HG03565 (cell line): Measurements from ENCODE around the gene SRP54.
"Not testable (repeated sequence)": the region's sequence is repeated elsewhere in the genome, so short reads cannot be mapped to it uniquely, and the experiment has no call there.

Experiments used
- ATAC-seq: cut with Tn5 transposase; IDR thresholded peaks from one replicate; pipeline ENCODE4 v1.9.1; 2021; ENCODE audit warnings: mild to moderate bottlenecking, moderate library complexity; ENCODE audit not compliant: unreplicated experiment

The SRP54 gene

DNA sequence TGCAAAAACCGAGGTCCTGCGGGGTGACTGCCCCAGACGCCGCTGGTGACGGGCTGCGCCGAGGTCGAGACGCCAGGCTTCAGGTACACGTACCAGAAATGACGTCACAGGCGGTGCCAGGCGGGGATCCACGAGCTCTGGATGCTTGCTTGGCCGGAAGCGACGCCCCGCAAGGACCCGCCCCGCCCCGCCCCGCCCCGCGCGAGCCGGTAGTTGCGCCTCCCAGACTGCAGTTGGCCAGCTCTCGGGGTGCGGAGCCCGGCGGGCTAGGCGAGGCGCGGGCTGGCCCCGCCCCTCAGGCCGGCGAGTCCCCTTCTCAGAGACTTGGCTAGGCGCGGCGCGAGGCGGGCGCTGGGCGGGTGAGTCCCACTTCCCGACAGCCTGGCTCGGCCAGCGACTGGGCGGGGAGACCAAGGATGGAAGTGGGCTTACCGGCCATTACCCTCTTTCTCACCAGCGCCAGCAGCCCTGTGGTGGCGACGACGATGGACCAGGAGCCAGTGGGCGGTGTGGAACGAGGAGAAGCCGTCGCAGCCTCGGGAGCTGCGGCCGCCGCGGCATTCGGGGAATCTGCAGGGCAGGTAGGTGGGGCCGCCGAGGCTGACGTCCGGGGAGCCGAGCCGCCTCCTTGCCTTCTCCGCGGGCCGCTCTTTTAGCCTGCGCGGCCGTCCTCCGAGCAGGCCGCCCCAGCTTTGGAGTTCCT is 63.4 kb downstream of the SRP54 start, which contains the start of gene FAM177A1:
FAM177A1 (plus strand) TSS at position 225 of the 703 bp plus-strand sequence; CDS start at position 417, 192 bp downstream.
- ATAC-seq: peak; percentile 91

DNA sequence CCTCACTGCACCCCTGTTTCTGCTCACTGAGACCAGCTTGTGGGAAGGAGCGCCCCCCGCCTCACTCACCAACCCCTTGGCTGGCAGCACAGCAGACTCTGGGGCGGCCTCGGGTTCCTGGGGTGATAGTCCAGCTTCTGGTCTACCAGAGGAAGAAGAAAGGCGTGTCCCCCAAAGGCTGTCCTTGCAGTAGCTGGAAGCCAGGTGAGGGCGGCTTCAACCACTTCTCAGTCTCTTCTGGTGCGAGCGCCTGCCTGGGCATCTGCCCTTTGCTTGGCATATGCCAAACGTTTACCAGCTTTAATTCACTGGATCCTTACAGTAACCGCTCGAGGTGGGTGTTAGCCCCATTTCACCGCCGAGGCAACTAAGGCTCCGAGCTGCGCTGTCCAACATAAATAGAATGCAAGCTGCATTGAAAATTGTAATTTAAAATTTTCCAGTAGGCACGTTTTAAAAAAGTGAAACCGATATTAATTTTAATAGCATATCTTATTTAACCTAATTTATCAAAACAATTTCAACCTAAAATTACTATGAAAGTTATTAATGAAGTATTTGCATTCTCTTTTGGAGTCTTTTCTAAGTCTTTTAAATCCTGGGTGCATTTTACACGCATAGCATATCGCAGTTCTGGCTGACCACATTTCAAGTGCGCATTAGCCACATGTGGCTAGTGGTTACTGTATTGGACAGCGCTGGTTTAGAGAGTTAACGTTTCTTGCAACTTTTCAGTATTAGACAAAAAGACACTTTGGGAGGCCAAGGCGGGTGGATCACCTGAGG is 64.2 kb downstream of the SRP54 start:
- peak; percentile 9 for ATAC-seq

DNA sequence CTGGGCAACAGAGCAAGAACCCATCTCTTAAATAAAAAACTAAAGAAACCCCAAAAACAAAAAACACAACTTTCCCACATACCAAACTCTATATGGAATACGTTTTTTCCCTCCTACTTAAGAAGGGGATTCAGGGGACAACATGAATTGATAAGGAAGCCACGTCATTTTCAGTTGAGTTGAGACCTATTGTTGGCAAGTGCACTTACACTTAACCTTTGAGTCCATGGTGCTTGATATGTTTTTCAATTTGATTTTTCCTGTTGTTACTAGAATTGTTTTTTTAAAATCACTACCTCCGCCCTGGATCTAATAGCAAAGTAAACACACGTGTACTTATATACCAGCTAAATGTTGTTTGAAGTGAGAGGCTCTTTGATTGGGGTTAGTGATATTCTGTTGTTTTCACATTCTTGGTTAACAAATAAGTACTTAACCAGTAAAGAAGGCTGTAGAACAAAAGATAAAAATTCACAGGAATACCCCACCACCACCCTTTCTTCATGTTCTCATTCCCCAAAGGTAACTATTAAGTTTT is 65.3 kb downstream of the SRP54 start:
- ATAC-seq: no peak

DNA sequence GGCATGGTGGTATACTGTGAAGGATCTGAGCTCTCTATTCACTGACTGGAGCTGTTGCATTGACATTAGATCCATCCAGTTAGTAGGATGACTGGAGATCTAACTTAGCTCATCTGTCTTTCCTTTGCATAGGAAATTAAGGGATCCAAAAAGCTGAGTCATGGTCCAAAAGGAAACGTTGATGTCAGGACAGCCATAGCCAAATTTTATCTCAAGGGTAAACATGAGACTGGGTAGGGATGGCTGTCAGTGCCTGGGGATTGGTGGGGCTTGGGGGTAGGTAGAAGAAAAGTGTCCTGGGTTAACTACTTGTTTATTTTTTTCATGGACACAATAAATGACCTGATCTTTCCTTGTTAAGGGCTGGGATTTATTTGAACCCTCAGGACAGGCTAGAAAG is 67.9 kb downstream of the SRP54 start:
- ATAC-seq: no peak

DNA sequence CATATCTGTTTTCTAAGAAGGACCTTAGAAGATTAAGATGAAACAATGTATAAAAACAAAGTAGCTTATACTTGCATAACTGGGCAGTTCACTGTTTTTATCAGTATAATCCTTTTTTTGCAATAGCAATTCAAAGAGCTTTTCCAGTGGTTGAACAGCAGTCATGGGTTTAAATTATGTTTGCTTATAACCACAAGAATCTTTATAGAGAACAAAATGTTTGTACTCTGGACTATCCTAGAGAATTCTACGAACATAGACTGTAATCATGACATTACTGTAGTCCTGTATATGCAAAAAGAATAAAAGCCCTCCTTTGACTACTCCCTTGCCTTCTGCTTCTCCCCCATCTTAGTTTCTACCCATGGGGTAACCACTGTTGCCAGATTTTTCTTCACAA is 69.0 kb downstream of the SRP54 start:
- ATAC-seq: no peak

DNA sequence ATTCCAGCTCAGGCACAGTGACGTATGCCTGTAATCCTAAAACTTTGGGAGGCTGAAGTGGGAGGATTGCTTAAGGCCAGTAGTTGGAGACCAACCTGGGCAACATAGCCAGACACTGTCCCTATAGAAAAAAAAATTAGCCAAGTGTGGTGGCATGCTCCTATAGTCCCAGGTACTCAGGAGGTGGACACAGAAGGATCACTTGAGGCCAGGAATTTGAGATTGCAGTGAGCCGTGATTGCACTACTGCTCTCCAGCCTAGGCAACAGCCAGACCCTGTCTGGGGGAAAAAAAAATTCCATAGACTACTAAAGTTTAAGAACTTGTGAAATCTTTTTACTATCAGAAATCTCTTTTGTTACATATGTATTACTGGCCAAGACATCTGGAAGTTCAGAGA is 69.8 kb downstream of the SRP54 start:
- no peak for ATAC-seq

DNA sequence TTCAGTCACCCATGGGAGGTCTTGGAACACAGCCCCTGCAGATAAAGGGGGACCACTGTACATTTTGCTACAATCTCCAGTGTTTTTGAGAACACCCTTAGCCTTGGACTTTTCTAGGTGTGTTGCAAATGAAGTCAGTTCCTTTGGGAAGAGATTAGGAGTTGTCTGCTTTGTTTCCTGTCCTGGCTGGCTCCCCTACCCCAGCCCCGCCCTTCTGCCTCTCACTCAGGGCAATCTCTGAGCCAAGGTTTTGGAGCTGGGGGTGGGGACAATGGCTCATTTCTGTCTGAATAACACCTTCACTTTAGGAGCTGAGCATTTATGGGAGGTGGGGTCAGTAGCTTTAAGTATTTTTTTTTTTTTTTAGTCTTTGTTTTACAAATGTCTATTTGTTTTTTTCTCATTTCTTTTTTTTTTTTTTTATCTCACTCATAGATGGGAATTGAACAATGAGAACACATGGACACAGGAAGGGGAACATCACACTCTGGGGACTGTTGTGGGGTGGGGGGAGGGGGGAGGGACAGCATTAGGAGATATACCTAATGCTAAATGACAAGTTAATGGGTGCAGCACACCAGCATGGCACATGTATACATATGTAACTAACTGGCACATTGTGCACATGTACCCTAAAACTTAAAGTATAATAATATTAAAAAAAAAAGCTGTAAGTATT is 78.5 kb downstream of the SRP54 start:
- not testable (repeated sequence) for ATAC-seq

DNA sequence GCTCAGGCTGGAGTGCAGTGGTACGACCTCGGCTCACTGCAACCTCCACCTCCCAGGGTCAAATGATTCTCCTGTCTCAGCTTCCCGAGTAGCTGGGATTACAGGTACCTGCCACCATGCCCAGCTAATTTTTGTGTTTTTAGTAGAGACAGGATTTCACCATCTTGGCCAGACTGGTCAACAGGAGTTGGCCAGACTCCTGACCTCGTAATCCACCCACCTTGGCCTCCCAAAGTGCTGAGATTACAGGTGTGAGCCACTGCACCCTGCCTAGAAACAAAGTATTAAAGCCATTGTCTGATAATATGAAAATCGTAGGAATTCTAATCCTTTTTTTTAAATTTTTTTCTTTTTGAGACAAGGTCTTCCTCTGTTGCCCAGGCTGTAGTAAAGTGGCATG is 82.9 kb downstream of the SRP54 start:
- not testable (repeated sequence) for ATAC-seq

DNA sequence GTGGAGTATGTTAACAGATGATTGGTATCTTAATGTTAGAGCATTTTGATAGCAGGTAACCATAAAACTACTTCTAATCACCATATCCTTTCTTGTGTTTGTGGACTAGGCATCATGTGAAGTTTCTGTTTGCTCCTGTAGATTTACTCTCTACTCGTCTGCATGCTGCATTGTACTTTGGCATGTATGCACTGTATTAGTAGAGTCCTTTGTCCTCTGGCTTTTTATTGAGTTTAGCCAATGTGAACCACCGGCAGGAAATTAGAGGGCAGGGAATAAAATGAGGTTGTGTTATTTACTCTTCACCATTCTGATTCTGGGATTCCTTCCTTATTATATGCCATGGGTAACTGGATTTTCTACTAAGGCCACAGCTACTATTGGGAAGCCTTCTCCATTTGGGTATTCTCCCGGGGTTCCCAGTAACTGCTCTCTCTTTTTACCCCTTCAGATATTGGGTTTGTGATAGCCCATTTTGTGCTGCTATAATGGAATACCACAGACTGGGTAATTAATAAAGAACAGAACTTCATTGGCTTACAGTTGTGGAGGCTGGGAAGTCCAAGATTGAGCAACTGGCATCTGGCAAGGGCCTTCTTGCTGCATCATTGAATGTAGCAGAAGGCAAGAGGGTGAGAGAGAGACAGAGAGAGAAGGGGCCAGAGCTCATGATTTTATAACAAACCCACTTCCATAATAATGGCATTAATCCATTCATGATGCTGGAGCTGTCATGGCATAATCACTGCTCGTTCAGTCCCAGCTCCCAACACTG is 85.6 kb downstream of the SRP54 start:
- no peak for ATAC-seq

DNA sequence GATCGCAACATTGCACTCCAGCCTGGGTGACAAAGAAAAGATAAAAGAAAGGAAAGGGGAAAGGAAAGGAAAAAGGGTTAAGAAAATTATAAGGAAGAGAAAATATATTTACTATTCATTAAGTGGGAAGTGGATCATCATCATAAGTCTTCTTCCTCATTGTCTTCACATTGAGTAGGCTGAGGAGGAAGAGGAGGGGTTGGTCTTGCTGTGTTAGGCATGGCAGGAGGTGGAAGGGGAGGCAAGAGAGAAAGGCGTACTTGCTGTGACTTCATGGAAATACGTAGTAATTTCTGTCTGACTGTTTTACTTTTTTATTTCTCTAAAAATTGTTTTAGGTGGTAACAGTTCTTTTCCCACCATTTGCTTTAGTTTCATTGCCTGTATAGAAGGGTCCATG is 89.4 kb downstream of the SRP54 start:
- no peak for ATAC-seq

DNA sequence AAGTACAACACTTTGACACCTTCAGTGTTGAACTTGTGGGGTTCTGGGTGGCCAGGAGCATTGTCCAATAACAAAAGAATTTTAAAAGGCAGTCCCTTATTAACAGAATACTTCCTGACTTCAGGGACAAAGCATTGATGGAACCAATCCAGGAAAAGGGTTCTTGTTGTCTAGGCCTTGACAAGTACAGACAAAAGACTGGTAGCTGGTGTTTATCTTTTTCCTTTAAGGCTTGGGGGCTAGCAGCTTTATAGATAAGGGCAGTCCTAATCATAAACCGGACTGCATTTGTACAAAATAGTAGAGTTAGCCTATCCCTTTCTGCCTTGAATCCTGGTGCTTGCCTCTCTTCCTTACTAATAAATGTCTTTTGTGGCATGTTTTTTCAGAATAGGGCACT is 90.7 kb downstream of the SRP54 start:
- ATAC-seq: no peak

DNA sequence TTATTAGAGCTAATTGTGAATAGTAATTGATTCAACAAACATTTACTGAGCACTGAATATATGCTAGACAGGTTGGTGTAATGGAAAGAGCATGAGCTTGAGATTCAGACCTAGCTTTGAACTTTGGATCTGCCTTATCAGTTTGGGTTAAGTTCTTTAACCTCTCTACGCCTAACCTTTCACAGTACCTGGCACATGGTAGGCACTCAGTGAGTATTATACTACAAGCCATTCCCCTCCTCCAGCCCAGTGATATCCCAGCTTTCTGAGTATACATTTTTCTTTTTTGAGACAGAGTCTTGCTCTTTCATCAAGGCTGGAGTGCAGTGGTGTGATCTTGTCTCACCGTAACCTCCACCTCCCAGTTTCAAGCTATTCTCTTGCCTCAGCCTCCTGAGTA is 95.3 kb downstream of the SRP54 start:
- no peak for ATAC-seq
